ENCODE data around the gene RNF123.

GRCh38 chr3:49714728-49715550, 25.6 kb downstream of the RNF123 start:
- no peak for TF ChIP-seq CTCF (IDR thresholded peaks at IDR 0.05)
- TF ChIP-seq POLR2A (IDR thresholded peaks at IDR 0.05) = no peak

Data from right lobe of liver (tissue), 4 donors.